ENCODE measurements around the gene CHAC2.
"Not testable (repeated sequence)": the region's sequence is repeated elsewhere in the genome, so short reads cannot be mapped to it uniquely, and the experiment has no call there.

Gene CHAC2

GRCh38 chr2:53820048-53820447 is 52.4 kb downstream of the CHAC2 start:
- no peak for TF ChIP-seq EZH2phosphoT487 (conservative IDR thresholded peaks at IDR 0.05; ENCODE audit: low read length)
- TF ChIP-seq CTCF (IDR thresholded peaks at IDR 0.05; ENCODE audit: insufficient read depth, low read length, poor library complexity, severe bottlenecking): no peak
- H2AFZ ChIP-seq (ENCODE audit: low read depth, low read length, severe bottlenecking): no peak overlapping the region
- H4K20me1 ChIP-seq (ENCODE audit: low read depth, low read length): no peaks in the 10 kb centered on the region
- no peak overlapping the region for H3K4me2 ChIP-seq (ENCODE audit: low read depth, low read length, poor library complexity, severe bottlenecking)
- no peaks in the 10 kb centered on the region for H3K9me2 ChIP-seq (replicated peaks; ENCODE audit: insufficient read depth, low read length)
- peaks cover 14% of the 10 kb centered on the region; the same call in 1 of the 2 replicates for H3K36me3 ChIP-seq (ENCODE audit: low read length)
- H3K27me3 ChIP-seq (ENCODE audit: low read length): no peaks in the 10 kb centered on the region
- no peaks in the 10 kb centered on the region for H3K79me2 ChIP-seq (ENCODE audit: insufficient read depth, low read length)
- H3K27ac ChIP-seq (ENCODE audit: low read depth, low read length): no peak overlapping the region
- H3F3A ChIP-seq (ENCODE audit: insufficient read depth): no peaks in the 10 kb centered on the region
- no peaks in the 10 kb centered on the region for H3K9me3 ChIP-seq (ENCODE audit: insufficient read depth, low read length)
- H3K9ac ChIP-seq (ENCODE audit: low read length): no peak overlapping the region
- no peak overlapping the region for H3K4me3 ChIP-seq (ENCODE audit: insufficient read depth, low read length, poor library complexity, severe bottlenecking)

- Histone ChIP-seq H3K27ac (ENCODE audit: low read depth, low read length) (no peak overlapping the region), H3K36me3 (ENCODE audit: low read length) (peaks cover 8% of the 10 kb centered on the region; the same call in 1 of the 2 replicates), H3K9ac (ENCODE audit: low read length) (no peak overlapping the region), H3F3A (ENCODE audit: insufficient read depth) (no peaks in the 10 kb centered on the region), H3K27me3 (ENCODE audit: low read length) (no peaks in the 10 kb centered on the region), H3K4me3 (ENCODE audit: insufficient read depth, low read length, poor library complexity, severe bottlenecking) (no peak overlapping the region), H2AFZ (ENCODE audit: low read depth, low read length, severe bottlenecking) (no peak overlapping the region), H3K9me3 (ENCODE audit: insufficient read depth, low read length) (no peaks in the 10 kb centered on the region), H3K79me2 (ENCODE audit: insufficient read depth, low read length) (no peaks in the 10 kb centered on the region), H4K20me1 (ENCODE audit: low read depth, low read length) (no peaks in the 10 kb centered on the region), H3K4me2 (ENCODE audit: low read depth, low read length, poor library complexity, severe bottlenecking) (no peak overlapping the region), H3K9me2 (replicated peaks; ENCODE audit: insufficient read depth, low read length) (no peaks in the 10 kb centered on the region)
- TF ChIP-seq EZH2phosphoT487 (conservative IDR thresholded peaks at IDR 0.05; ENCODE audit: low read length) (no peak), CTCF (IDR thresholded peaks at IDR 0.05; ENCODE audit: insufficient read depth, low read length, poor library complexity, severe bottlenecking) (no peak)
These were observed 53.1 kb downstream of the CHAC2 start for GRCh38 chr2:53820711-53821110.

GRCh38 chr2:53821810-53822209 is 54.2 kb downstream of the CHAC2 start:
- Histone ChIP-seq H3K4me2 (ENCODE audit: low read depth, low read length, poor library complexity, severe bottlenecking) (no peak overlapping the region), H3F3A (ENCODE audit: insufficient read depth) (no peaks in the 10 kb centered on the region), H2AFZ (ENCODE audit: low read depth, low read length, severe bottlenecking) (no peak overlapping the region), H3K9me2 (replicated peaks; ENCODE audit: insufficient read depth, low read length) (no peaks in the 10 kb centered on the region), H3K9ac (ENCODE audit: low read length) (no peak overlapping the region), H3K9me3 (ENCODE audit: insufficient read depth, low read length) (no peaks in the 10 kb centered on the region), H3K79me2 (ENCODE audit: insufficient read depth, low read length) (no peaks in the 10 kb centered on the region), H3K27ac (ENCODE audit: low read depth, low read length) (no peak overlapping the region), H3K4me3 (ENCODE audit: insufficient read depth, low read length, poor library complexity, severe bottlenecking) (no peak overlapping the region), H3K27me3 (ENCODE audit: low read length) (no peaks in the 10 kb centered on the region), H3K36me3 (ENCODE audit: low read length) (peaks cover 8% of the 10 kb centered on the region; the same call in 1 of the 2 replicates), H4K20me1 (ENCODE audit: low read depth, low read length) (no peaks in the 10 kb centered on the region)
- no peak for TF ChIP-seq CTCF (IDR thresholded peaks at IDR 0.05; ENCODE audit: insufficient read depth, low read length, poor library complexity, severe bottlenecking)
- TF ChIP-seq EZH2phosphoT487 (conservative IDR thresholded peaks at IDR 0.05; ENCODE audit: low read length): no peak

GRCh38 chr2:53823639-53824038 is 56.0 kb downstream of the CHAC2 start:
- not testable (repeated sequence) for H3K27me3 ChIP-seq (ENCODE audit: low read length); H3K9me3 ChIP-seq (ENCODE audit: insufficient read depth, low read length); H3F3A ChIP-seq (ENCODE audit: insufficient read depth); H4K20me1 ChIP-seq (ENCODE audit: low read depth, low read length); H3K4me2 ChIP-seq (ENCODE audit: low read depth, low read length, poor library complexity, severe bottlenecking); H3K4me3 ChIP-seq (ENCODE audit: insufficient read depth, low read length, poor library complexity, severe bottlenecking); H3K79me2 ChIP-seq (ENCODE audit: insufficient read depth, low read length); H3K36me3 ChIP-seq (ENCODE audit: low read length); H3K9ac ChIP-seq (ENCODE audit: low read length); H2AFZ ChIP-seq (ENCODE audit: low read depth, low read length, severe bottlenecking); H3K27ac ChIP-seq (ENCODE audit: low read depth, low read length); H3K9me2 ChIP-seq (replicated peaks; ENCODE audit: insufficient read depth, low read length)
